Measurements from ENCODE around the gene KDM4B.

The KDM4B gene

GRCh38 chr19:4986056-4986455 is 17.1 kb downstream of the KDM4B start:
- DNase-seq, result no peak

- no peak for DNase-seq
Measured at GRCh38 chr19:4986471-4986891, 17.6 kb downstream of the KDM4B start.

- no peak for DNase-seq
Measured at GRCh38 chr19:4987256-4987655, 18.3 kb downstream of the KDM4B start.

- no peak for DNase-seq
Measured at GRCh38 chr19:4987692-4988370, 18.9 kb downstream of the KDM4B start.

DNA sequence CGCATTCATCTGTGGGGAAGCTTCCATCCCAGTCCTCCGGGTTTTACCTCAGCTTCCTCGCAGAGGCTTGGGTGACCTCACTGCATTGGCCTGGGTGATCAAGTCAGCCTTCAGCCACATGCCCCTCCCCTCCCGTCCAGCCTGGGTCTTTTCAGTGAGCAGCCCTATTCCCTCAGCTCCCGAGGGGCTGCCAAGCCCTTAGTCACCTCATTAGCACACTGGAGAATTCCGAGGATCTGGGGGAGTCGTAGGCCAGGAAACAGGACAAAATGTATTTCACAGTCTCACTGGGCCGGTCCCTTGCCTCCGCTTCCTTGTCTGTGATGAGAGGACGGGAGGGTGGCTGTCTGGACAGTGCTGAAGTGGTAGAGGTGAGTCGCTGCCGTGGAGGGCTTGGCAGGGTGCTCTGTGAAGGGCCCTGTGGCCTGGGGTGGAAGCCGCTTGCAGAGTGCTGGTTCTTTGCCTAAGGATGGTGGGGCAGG is 19.9 kb downstream of the KDM4B start:
- DNase-seq, result no peak

DNA sequence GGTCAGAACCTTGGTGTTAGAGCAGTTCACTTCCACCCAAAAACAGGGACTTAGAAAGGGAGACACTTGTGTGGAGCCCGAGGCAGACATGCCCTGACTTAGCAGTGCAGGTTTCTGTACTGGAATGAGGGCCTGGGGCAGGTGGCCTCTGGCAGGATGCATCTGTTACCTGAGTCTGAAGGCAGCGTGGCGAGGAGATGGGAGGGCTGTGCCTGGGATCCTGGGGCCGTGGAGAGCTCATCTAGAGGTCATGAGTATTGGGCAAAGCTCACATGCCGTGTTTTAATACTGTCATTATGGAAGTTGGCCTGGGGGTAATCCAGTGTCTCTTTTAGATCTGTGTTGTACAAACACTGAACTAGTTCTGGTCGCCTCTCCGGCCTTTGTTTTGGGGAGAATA is 21.4 kb downstream of the KDM4B start:
- DNase-seq, result no peak

DNA sequence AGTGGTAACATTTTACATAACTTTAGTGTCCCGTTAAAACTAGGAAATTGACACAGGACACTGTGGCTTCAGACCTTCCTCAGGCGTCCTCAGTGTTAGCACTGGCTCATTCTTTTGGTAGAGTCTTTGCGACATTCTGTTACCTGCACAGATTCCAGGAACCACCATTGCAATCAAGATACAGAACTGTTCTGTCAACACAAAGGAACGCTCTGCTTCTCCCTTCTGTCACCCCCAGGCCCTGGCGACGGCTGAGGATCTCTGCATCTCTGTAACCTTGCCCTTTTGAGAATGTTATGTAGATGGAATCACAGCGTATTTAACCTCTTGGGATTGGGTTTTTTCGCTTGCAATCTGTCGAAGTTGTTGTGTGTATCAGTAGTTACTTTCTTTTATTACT is 22.6 kb downstream of the KDM4B start:
- no peak for DNase-seq

DNA sequence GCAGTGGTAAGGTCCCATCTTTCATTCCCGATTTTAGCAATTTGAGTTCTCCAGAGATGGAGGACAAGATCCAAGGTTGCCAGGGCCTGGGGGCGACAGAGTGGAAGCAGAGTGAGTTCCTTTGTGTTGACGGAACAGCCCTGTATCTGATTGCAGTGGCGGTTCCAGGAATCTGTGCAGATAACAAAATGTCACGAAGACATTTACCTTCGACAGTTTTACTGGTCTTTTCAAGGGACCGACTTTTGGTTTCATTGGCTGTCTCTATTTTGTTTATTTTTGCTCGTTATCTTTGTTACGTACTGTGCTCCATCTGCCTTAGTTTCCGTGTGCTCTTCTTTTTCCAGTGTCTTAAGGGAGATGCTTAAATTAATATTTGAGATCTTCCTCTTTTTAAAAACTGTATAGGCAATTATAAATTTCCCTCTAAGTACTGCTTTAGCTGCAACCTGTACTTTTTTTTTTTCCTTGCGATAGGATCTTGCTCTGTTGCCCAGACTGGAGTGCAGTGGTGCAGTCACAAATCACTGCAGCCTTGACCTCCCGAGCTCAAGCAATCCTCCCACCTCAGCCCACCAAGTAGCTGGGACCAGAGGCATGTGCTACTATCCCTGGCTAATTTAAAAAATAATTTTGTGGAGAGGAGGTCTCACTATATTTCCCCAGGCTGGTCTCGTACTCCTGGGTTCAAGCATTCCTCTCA is 23.2 kb downstream of the KDM4B start:
- DNase-seq, result no peak

- DNase-seq, result no peak
Measured at GRCh38 chr19:4993683-4994082, 24.8 kb downstream of the KDM4B start.

GRCh38 chr19:4996701-4997100 is 27.8 kb downstream of the KDM4B start:
- DNase-seq, result no peak

DNA sequence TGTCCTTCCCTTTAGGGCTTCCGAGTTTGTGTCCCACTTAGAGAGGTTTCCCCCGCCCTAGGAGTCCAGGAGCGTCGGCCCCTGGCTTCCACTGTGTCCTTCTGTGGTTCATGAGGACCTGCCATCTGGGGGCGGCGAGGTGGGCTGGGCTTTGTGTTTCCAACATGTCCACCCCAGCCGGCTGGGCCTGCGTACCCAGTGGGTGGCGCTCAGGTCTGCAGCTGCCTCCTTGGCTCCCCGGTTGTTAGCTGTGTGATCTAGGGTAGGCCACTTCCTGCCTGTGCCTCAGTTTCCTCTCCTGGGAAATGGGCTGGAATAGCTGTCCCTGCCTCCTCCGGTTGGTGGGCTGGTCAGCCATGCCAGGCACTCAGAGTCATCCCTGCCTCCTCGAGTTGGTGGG is 28.4 kb downstream of the KDM4B start:
- DNase-seq, result no peak

GRCh38 chr19:5000120-5000611 is 31.3 kb downstream of the KDM4B start:
- no peak for DNase-seq

GRCh38 chr19:5001615-5002014 is 32.7 kb downstream of the KDM4B start:
- peak; percentile 53 to 60 for DNase-seq

- no peak for DNase-seq
Measured at GRCh38 chr19:5002143-5002542, 33.2 kb downstream of the KDM4B start.

- no peak for DNase-seq
Measured at GRCh38 chr19:5003781-5004180, 34.9 kb downstream of the KDM4B start.

DNA sequence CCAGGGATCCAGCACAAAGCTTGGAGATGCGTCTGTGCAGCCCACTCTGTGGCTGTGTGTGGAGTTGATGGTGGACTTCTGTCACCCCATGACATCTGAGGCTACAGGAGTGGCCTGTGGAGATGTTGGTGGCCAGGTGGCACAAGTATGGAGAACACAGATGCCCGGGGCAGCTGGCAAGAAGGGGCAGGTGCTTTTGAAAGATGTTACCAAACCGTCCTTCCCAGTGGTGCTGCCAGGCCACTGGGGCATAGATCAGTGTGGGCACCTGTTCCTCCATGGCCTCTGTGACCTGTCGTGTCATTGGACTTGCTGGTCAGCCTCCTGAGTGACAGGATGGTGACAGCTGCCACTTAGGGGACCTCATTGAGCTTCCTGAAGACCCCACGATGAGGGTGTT is 36.2 kb downstream of the KDM4B start:
- DNase-seq, result no peak

- no peak for DNase-seq
Measured at GRCh38 chr19:5006201-5006600, 37.3 kb downstream of the KDM4B start.

DNA sequence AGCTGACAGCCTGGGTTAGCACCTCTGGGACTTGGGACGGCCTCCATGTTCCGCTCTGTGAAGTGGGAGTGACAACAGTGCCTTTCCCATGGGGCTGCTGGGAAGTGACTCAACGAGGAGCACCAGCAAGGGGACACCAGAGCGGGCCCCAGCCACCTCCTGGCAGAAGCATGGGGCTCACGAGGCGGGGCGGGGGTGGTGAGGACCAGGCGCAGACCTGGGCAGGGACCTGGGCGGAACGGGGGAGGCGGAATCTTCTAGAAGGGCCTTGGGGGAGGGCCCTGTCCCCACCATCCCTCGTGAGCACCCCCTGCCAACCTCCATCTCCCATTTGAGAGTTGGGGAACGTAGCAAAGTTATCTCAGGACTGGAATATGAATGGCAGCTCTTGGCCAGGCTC is 37.9 kb downstream of the KDM4B start:
- DNase-seq, result no peak

- DNase-seq, result no peak
Measured at GRCh38 chr19:5011476-5012238, 42.7 kb downstream of the KDM4B start.

- DNase-seq, result no peak
Measured at GRCh38 chr19:5012688-5013457, 44.0 kb downstream of the KDM4B start.

DNA sequence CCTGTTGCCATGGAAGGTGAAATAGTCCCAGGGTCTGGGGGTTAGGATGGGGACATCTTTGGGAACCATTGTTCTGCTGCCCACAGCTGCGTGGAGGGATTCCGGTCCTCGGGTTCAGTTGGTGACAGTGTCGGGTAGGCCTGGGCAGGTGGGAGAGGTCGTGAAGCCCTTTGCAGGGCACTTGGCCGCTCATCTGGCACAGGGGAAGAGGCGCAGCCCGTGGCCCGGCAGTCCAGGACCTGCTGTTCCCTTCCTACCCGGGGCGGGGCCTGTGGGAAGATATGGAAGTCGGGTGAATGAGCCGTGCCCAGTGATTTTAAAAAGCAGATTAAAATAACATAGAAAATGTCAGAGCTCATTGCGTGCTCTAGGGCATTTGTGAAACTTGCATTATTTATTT is 44.8 kb downstream of the KDM4B start:
- DNase-seq, result no peak

DNA sequence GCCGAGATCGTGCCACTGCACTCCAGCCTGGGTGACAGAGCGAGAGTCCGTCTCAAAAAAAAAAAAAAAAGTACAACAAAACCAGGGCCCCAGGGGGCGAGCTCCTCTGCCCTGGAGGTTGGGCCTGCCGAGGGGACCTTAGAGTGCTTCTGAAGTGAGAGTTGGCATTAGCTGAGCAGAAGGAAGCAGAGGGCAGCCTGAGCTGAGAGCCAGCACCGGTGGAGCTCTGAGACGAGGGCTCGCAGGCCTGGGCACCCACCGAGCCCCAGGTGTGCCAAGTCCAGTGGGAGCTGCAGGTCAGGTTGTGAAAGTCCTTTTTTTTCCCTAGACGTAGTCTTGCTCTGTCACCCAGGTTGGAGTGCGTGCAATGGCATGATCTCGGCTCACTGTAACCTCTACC is 46.0 kb downstream of the KDM4B start:
- DNase-seq, result no peak

DNA sequence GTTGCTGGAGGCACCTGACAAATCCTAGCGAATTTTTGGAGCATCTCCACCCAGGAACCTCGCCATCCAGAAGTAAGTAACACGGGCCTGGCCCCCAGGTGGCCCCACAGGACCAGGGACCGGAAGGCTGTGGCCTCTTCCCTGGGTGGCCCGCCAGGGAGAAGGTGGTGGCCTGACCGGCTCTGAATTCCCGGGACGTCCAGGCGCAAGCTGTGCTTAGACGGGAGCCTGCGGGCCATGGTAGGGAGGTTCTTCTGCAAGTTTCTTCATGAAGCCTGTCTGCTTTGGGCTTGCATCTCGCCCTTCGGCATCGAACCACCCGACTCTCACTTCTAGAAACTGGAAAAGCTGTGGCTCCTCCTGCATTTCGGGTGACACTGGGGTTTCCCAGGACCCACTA is 47.4 kb downstream of the KDM4B start:
- DNase-seq, result no peak
